Fibroblast of gingiva (primary cell): ENCODE results near the gene TCERG1.

Experiments used
- DNase-seq: peaks from one replicate; pipeline ENCODE4 v3.0.0-alpha.2; 2011; ENCODE audit warnings: low read depth

TCERG1 gene

GRCh38 chr5:146446861-146447733 lies at the start of gene TCERG1:
Gene TCERG1 (plus strand): TSS chr5:146447333. CDS start chr5:146447350, 17 bp downstream.
- DNase-seq, result peak; percentile 100

GRCh38 chr5:146398826-146399225 lies 48.3 kb upstream of the TCERG1 start:
- DNase-seq, result no peak

- no peak for DNase-seq
These were observed 47.7 kb upstream of the TCERG1 start for GRCh38 chr5:146399481-146399880.

- DNase-seq, result no peak
These were observed 46.9 kb upstream of the TCERG1 start for GRCh38 chr5:146400201-146400600.

- DNase-seq, result no peak
These were observed 46.1 kb upstream of the TCERG1 start for GRCh38 chr5:146401021-146401420.

GRCh38 chr5:146402949-146403348 lies 44.2 kb upstream of the TCERG1 start:
- DNase-seq, result no peak

GRCh38 chr5:146409054-146409671 lies 38.0 kb upstream of the TCERG1 start:
- DNase-seq, result peak; percentile 9

GRCh38 chr5:146410272-146410671 lies 36.9 kb upstream of the TCERG1 start:
- no peak for DNase-seq

GRCh38 chr5:146419696-146420095 lies 27.4 kb upstream of the TCERG1 start:
- no peak for DNase-seq

- no peak for DNase-seq
These were observed 22.1 kb upstream of the TCERG1 start for GRCh38 chr5:146425023-146425422.

- no peak for DNase-seq
These were observed 20.8 kb upstream of the TCERG1 start for GRCh38 chr5:146426305-146426704.

GRCh38 chr5:146426853-146427618 lies 20.1 kb upstream of the TCERG1 start:
- DNase-seq, result peak; percentile 41

GRCh38 chr5:146427619-146427997 lies 19.5 kb upstream of the TCERG1 start:
- no peak for DNase-seq

- no peak for DNase-seq
These were observed 18.5 kb upstream of the TCERG1 start for GRCh38 chr5:146428658-146429057.

GRCh38 chr5:146440353-146440752 lies 6.8 kb upstream of the TCERG1 start:
- DNase-seq, result no peak

- DNase-seq, result peak; percentile 78
These were observed 6.2 kb upstream of the TCERG1 start for GRCh38 chr5:146440870-146441495.

GRCh38 chr5:146441896-146442295 lies 5.2 kb upstream of the TCERG1 start:
- no peak for DNase-seq

- DNase-seq, result peak; percentile 12
These were observed 724 bp downstream of the TCERG1 start for GRCh38 chr5:146447734-146448380.

- no peak for DNase-seq
These were observed 1.8 kb downstream of the TCERG1 start for GRCh38 chr5:146448783-146449519.

GRCh38 chr5:146450002-146450401 lies 2.9 kb downstream of the TCERG1 start:
- DNase-seq, result no peak

GRCh38 chr5:146451411-146451810 lies 4.3 kb downstream of the TCERG1 start:
- no peak for DNase-seq
